Measurements from ENCODE around the gene TIMM13.

The TIMM13 gene

GRCh38 chr19:2431318-2432055, 4.1 kb upstream of the TIMM13 start:
- TF ChIP-seq CTCF (conservative IDR thresholded peaks at IDR 0.05) (no peak), ZFX (IDR thresholded peaks at IDR 0.05) (no peak)
- H3K27ac ChIP-seq: no peak overlapping the region

- H3K27ac ChIP-seq: no peak overlapping the region
- no peak for TF ChIP-seq ZFX (IDR thresholded peaks at IDR 0.05)
- TF ChIP-seq CTCF (conservative IDR thresholded peaks at IDR 0.05): no peak
Measured at GRCh38 chr19:2429917-2430535, 2.6 kb upstream of the TIMM13 start.

- TF ChIP-seq CTCF (conservative IDR thresholded peaks at IDR 0.05) (no peak), ZFX (IDR thresholded peaks at IDR 0.05) (no peak)
Measured at GRCh38 chr19:2428756-2429711, 1.6 kb upstream of the TIMM13 start.

GRCh38 chr19:2428321-2428690, 920 bp upstream of the TIMM13 start:
- TF ChIP-seq CTCF (conservative IDR thresholded peaks at IDR 0.05): no peak
- no peak for TF ChIP-seq ZFX (IDR thresholded peaks at IDR 0.05)
- H3K27ac ChIP-seq: peak overlapping the region; percentile 97

More at GRCh38 chr19:2428756-2429711, 1.6 kb upstream of the TIMM13 start:
- H3K27ac ChIP-seq: peak overlapping the region; percentile 97; the same call in 1 of the 2 replicates

- TF ChIP-seq CTCF (conservative IDR thresholded peaks at IDR 0.05) (no peak), ZFX (IDR thresholded peaks at IDR 0.05) (no peak)
Measured at GRCh38 chr19:2426611-2427428, 566 bp downstream of the TIMM13 start.

GRCh38 chr19:2425622-2426581, 1.5 kb downstream of the TIMM13 start:
- peak overlapping the region; percentile 97 for H3K27ac ChIP-seq

More at GRCh38 chr19:2426611-2427428, 566 bp downstream of the TIMM13 start:
- peak overlapping the region; percentile 97 for H3K27ac ChIP-seq

More at GRCh38 chr19:2425622-2426581, 1.5 kb downstream of the TIMM13 start:
- TF ChIP-seq ZFX (IDR thresholded peaks at IDR 0.05) (no peak), CTCF (conservative IDR thresholded peaks at IDR 0.05) (no peak)

Measured in C4-2B (cell line).